Cortex of kidney (tissue), 1 donor: ENCODE results near the gene RBBP4.
"Not testable (repeated sequence)": the region's sequence is repeated elsewhere in the genome, so short reads cannot be mapped to it uniquely, and the experiment has no call there.

Source experiments
- DNase-seq: peaks from one replicate; lab custom pipeline; 2025; lab: John Stamatoyannopoulos, UW

RBBP4 gene

GRCh38 chr1:32639489-32640075 is 11.4 kb upstream of the RBBP4 start:
- DNase-seq: no peak

- not testable (repeated sequence) for DNase-seq
These were observed 8.6 kb upstream of the RBBP4 start for GRCh38 chr1:32642292-32642827.

- DNase-seq: no peak
These were observed 6.6 kb upstream of the RBBP4 start for GRCh38 chr1:32644426-32644825.

GRCh38 chr1:32647308-32648134 is 3.5 kb upstream of the RBBP4 start:
- no peak for DNase-seq

GRCh38 chr1:32650248-32650751 is 708 bp upstream of the RBBP4 start, which contains the start of gene ZBTB8OS:
Gene ZBTB8OS, minus strand, starts transcription at chr1:32650550. Its CDS starts 21 bp downstream, at chr1:32650529.
- DNase-seq: no peak

GRCh38 chr1:32651461-32652073 is 559 bp downstream of the RBBP4 start:
- DNase-seq: no peak

- no peak for DNase-seq
These were observed 1.4 kb downstream of the RBBP4 start for GRCh38 chr1:32652244-32652962.

GRCh38 chr1:32659581-32659980 is 8.6 kb downstream of the RBBP4 start:
- DNase-seq: no peak

GRCh38 chr1:32665915-32666314 is 14.9 kb downstream of the RBBP4 start:
- DNase-seq: no peak

- no peak for DNase-seq
These were observed 16.0 kb downstream of the RBBP4 start for GRCh38 chr1:32666901-32667566.

- not testable (repeated sequence) for DNase-seq
These were observed 17.7 kb downstream of the RBBP4 start for GRCh38 chr1:32668716-32669115.

GRCh38 chr1:32676945-32677344 is 25.9 kb downstream of the RBBP4 start:
- no peak for DNase-seq

- DNase-seq: not testable (repeated sequence)
These were observed 29.0 kb downstream of the RBBP4 start for GRCh38 chr1:32679993-32680392.

- DNase-seq: no peak
These were observed 29.6 kb downstream of the RBBP4 start for GRCh38 chr1:32680642-32681041.

GRCh38 chr1:32681509-32681908 is 30.5 kb downstream of the RBBP4 start:
- no peak for DNase-seq

- DNase-seq: no peak
These were observed 31.0 kb downstream of the RBBP4 start for GRCh38 chr1:32681999-32682398.

- DNase-seq: no peak
These were observed 32.4 kb downstream of the RBBP4 start for GRCh38 chr1:32683397-32683796.

- DNase-seq: no peak
These were observed 33.3 kb downstream of the RBBP4 start for GRCh38 chr1:32684167-32684811.

GRCh38 chr1:32685498-32685897 is 34.5 kb downstream of the RBBP4 start:
- DNase-seq: no peak

GRCh38 chr1:32686387-32686786 is 35.4 kb downstream of the RBBP4 start:
- no peak for DNase-seq
